ENCODE measurements around the gene CCL14.

CCL14 gene

GRCh38 chr17:35949401-35949800, 37.1 kb downstream of the CCL14 start:
- TF ChIP-seq CTCF (IDR thresholded peaks at IDR 0.05) = no peak

- TF ChIP-seq CTCF (IDR thresholded peaks at IDR 0.05) = no peak
Measured at GRCh38 chr17:35948092-35948491, 38.4 kb downstream of the CCL14 start.

GRCh38 chr17:35947156-35947585, 39.4 kb downstream of the CCL14 start:
- TF ChIP-seq CTCF (IDR thresholded peaks at IDR 0.05) = peak; percentile 92

GRCh38 chr17:35944151-35944550, 42.4 kb downstream of the CCL14 start:
- TF ChIP-seq CTCF (IDR thresholded peaks at IDR 0.05) = no peak

- TF ChIP-seq CTCF (IDR thresholded peaks at IDR 0.05) = no peak
Measured at GRCh38 chr17:35943537-35943936, 43.0 kb downstream of the CCL14 start, which contains the start of gene LYZL6. LYZL6 (minus strand) TSS chr17:35943713; CDS start chr17:35939356, 4,357 bp downstream.

GRCh38 chr17:35942588-35943186, 43.8 kb downstream of the CCL14 start:
- no peak for TF ChIP-seq CTCF (IDR thresholded peaks at IDR 0.05)

- TF ChIP-seq CTCF (IDR thresholded peaks at IDR 0.05) = no peak
Measured at GRCh38 chr17:35936063-35936462, 50.5 kb downstream of the CCL14 start.

- no peak for TF ChIP-seq CTCF (IDR thresholded peaks at IDR 0.05)
Measured at GRCh38 chr17:35934760-35935159, 51.8 kb downstream of the CCL14 start.
